ENCODE results near the gene ANKRD26.

- no peak for TF ChIP-seq POLR2A (IDR thresholded peaks at IDR 0.05)
- no peak for TF ChIP-seq CTCF (IDR thresholded peaks at IDR 0.05 in 8 of 11, conservative IDR thresholded peaks at IDR 0.05 in 3 of 11)
- no peak for TF ChIP-seq POLR2AphosphoS5 (IDR thresholded peaks at IDR 0.05)
Measured at GRCh38 chr10:27088119-27089044, 11.9 kb downstream of the ANKRD26 start.

Data from spleen (tissue), 7 donors.